D341Med (cell line): ENCODE data around the gene PNN.
"Not testable (repeated sequence)": the region's sequence is repeated elsewhere in the genome, so short reads cannot be mapped to it uniquely, and the experiment has no call there.

Experiments used
- DNase-seq: peaks from one replicate; pipeline ENCODE4 v3.0.0; 2012; ENCODE audit warnings: low spot score

The PNN gene

DNA sequence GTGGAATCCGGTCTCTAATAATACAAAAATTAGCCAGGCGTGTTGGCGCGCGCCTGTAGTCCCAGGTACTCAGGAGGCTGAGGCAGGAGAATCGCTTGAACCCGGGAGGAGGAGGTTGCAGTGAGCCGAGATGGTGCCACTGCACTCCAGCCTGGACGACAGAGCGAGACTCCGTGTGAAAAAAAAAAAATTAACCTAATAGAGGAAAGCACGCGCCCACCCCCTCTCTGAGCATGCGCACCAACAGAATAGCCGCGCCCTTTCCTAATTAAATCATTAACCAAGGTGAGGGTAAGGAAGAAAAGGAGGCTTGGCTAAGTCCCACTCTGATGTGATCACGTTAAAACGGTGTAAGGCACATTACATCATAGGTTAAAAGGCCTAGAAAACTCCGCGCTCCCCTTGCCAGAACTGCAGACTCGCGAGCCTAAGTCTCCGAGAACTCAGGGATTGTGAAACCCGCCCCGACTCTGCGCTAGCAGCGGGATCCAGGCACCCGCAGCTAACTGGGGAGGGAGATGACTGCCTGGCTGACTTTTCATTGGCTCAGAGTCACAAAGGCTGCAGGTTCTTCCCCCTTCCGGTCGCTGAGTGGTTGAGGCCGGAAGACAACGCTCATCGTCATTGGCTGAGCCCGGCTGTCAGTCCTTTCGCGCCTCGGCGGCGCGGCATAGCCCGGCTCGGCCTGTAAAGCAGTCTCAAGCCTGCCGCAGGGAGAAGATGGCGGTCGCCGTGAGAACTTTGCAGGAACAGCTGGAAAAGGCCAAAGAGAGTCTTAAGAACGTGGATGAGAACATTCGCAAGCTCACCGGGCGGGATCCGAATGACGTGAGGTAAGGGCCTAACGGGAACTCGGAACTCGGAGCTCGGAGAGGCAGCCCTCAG, at the start of gene PNN:
Gene PNN, plus strand, starts transcription at position 695 of the 885 bp plus-strand sequence. Its CDS starts 26 bp downstream, at position 721.
- DNase-seq = peak; percentile 93

DNA sequence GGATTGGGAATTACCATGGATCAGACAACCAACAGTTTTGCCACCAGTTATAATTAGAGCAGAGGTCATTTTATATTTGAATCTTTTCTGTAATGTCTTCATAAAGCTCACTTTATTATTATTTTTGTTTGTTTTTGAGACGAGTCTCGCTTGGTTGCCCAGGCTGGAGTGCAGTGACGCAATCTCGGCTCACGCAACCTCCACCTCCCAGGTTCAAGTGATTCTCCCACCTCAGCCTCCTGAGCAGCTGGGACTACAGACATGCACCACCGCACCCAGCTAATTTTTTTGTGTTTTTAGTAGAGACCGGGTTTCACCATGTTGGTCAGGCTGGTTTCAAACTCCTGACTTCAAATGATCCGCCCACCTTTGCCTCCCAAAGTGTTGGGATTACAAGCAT, 37.2 kb upstream of the PNN start:
- DNase-seq = not testable (repeated sequence)

DNA sequence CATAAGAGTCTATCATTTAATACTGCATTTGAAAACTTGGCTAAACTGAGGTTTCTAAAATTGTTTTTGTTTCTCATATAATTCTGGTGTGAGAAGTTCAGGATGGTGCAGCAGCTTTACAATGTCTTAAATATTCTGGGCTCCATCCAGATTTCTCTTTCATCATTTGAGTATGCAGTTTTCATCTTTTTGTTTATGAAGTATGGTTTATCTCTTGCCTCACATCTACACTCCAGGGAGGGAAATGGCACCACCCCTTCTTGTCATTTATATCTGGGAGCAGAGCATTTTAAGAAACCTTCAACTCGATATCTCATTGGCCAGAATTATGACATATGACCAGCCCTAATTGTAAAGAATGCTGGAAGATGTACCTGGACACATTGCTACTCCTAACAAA, 36.6 kb upstream of the PNN start:
- DNase-seq = no peak

DNA sequence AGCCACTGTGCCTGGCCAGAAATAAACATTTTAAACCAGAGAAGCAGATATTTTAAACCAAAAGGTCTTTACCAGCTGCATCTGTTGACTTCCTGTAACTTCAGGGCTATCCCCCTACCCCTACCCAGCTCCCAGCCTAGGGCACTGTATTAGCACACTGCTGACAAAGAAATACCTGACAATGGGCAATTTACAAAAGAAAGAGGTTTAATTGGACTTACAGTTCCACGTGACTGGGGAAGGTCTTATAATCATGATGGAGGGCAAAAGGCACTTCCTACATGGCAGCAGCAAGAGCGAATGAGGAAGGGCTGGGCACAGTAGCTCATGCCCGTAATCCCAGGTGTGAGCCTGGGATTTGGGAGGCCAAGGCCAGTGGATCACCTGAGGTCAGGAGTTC, 34.9 kb upstream of the PNN start:
- no peak for DNase-seq

DNA sequence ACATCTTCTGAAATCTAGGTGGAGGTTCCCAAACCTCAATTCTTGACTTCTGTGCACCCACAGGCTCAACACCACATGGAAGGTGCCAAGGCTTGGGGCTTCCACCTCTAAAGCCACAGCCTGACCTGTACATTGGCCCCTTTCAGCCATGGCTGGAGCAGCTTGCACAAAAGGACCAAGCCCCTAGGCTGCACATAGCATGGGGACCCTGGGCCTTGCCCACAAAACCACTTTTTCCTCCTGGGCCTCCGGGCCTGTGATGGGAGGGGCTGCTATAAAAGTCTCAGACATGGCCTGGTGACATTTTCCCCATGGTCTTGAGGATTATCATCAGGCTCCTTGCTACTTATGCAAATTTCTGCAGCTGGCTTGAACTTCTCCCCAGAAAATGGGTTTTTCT, 33.4 kb upstream of the PNN start:
- DNase-seq = not testable (repeated sequence)

DNA sequence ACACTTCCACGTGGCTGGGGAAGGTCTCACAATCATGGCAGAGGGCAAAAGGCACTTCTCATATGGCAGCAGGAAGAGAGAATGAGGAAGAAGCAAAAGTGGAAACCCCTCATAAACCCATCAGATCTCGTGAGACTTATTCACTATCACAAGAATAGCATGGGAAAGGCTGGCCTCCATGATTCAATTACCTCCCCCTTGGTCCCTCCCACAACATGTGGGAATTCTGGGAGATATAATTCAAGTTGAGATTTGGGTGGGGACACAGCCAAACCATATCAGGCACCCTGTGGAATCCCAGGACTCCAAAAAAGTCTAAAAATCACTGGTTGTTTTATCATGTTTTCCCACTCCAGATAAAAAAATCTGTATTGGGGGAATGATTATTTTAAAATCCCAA, 31.8 kb upstream of the PNN start:
- DNase-seq = not testable (repeated sequence)

DNA sequence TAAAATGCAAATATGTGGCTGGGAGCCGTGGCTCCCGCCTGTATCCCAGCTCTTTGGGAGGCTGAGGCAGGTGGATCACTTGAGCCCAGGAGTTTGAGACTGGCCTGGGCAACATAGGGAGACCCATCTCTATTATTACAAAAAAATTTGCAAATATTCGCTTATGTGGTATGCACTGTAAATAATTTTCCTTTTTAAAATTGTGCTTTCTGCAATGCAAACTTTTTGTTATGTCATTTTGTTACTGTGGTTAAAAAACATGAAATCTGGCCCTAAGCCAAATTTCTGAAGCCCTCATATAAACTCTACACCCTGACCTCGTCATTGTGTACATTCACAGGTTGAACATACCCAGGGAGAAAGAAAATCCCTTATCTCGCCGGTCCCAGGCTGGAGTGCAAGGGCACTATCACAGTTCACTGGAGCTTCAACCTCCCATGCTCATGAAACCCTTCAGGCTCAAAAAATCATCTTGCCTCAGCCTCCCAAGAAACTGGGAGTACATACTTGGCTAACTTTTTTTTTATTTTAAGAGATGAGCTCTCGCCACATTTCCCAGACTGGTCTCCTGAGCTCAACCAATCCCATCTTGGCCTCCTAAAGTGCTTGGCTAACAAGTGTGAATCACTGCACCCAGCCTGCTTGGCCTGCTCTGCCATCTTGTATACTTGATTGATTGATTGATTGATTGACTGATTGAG, 29.6 kb upstream of the PNN start:
- DNase-seq = no peak

DNA sequence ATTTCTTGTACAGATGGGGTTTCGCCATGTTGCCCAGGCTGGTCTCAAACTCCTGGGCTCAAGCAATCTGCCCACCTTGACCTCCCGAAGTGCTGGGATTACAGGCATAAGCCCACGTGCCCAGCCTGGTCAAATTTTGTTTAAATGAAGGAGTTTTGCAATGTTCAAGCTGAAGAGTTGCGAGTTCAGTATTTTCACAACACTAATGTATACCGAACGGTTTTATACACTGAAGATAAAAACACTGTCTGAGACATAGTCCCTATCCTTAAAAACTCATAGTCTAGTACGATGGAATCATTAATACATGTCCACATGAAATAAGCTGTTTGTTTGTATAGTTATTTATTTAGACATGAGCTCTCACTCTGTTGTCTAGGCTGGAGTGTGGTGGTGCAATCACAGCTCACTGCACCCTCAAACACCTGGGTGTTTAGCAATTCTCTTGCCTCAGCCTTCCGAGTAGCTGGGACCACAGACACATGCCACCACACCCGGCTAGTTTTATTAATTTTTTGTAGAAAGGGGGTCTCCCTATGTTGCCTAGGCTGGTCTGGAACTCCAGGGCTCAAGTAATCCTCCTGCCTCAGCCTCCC, 20.4 kb upstream of the PNN start:
- DNase-seq = no peak

DNA sequence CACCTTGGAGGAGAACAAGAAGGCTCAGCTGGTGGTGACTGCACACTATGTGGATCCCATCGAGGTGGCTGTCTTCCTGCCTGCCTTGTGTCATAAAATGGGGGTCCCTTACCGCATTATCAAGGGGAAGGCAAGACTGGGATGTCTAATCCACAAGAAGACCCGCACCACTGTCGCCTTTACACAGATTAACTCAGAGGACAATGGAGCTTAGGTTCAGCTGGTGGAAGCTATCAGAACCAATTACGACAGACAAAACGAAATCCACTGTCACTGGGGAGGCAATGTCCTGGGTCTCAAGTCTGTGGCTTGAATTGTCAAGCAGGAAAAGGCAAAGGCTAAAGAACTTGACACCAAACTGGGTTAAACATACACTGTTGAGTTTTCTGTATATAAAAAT, 17.6 kb upstream of the PNN start:
- DNase-seq = no peak

DNA sequence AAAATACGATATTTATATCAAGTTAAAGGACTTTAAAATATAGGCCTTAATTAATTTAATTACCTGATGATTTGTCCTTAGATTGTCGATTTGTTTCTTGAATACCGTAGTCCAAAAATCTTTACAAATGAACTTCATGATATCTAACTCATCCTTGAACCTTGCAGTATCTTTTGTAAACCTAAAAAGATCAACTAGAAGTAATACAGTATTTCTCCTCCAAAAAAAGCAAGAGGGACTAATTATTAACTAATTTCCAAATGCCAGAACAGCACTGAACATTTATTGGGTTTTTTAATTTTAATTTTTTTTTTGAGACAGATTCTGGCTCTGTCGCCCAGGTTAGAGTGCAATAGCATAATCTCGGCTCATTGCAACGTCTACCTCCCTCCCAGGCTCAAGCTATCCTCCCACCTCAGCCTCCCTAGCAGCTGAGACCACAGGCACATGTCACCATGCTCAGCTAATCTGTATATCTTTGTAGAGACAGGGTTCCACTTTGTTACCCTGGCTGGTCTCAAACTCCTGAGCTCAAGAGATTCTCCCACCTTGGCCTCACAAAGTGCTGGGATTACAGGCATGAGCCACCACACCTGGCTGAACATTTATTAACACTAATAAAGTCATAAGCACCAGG, 16.7 kb upstream of the PNN start:
- DNase-seq = no peak

DNA sequence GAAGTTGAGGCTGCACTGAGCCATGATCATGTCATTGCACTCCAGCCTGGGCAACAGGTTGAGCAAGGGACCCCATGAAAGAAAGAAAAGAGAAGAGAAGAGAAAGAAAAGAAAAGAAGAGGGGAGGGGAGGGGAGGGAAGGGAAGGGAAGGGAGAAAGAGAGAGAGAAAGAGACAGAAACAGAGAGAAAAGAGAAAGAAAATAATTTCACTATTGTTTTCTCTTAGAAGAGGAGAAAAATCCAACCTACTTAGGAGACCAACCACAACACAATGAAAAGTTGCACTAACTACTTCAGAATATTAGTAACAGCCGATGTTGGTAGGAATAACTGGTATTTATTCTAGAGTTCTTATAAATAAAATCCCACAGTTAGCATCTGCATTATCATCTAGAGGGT, 14.6 kb upstream of the PNN start:
- DNase-seq = no peak

DNA sequence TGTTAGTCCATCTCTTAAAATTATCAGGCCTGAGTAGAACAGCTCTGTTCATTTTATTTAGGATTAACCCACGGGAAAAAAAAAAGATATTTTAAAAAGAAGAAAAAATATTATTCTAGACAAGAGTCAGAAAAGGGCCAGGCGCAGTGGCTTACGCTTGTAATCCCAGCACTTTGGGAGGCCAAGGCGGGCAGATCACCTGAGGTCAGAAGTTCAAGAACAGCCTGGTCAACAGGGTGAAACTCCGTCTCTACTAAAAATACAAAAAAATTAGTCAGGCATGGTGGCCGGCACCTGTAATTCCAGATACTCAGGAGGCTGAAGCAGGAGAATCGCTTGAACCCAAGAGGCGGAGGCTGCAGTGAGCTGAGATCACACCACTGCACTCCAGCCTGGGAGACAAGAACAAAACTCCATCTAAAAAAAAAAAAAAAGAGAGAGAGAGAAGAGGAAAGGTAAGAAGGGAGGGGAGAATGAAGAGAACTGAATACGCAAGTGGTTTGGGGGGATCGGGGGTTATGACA, 7.2 kb upstream of the PNN start:
- DNase-seq = not testable (repeated sequence)

DNA sequence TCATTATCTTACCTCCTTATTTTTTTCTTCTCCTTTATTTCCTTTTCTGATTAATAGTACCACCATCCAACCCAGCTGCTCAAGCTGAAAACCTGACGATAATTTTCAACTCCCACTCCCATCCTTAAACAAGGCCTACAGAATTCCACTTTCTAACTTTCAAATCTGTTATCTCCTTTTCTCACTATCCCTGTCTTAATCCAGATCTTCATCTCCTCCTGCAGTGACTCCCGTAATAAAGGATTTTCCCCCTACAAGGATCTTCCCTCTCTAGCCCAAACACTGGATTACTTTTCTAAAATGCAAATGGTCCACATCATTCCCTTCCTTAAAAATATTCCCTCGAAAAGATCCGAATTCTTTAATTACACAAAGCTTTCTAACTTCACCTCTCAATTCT, 6.5 kb upstream of the PNN start:
- no peak for DNase-seq

DNA sequence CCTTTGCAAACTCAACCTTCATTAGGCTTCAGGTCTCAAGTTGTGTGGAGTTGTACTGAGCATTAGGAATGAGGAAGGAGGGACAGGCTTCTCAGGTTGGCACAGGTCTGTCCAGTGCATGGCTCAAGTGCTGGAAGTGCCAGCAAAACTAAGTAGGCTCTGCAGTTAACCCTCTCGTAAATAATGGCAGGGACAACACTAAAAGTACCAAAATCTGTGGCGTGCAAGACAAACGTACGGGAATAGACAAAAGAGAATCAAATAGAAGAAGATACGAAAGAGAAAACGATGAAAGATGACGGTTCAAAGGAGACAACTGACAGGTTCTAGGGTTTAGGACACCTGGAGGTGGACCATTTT, 5.5 kb upstream of the PNN start:
- no peak for DNase-seq

DNA sequence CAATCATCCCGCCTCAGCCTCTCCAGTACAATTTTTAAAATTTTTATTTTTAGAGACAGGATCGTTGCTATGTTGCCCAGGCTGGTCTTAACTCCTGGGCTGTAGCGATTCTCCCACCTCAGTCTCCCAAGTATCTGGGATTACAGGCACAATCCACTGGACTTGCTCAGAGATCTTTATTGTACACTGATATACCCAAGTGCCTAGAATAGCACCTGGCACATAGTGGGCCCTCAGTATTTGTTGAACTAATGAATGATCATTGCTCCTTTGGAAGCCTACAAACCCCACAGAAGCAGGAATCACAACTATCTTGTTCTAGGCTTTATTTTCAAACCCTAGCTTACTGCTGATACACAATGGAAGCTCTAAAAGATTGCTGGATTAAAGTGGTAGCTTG, 1.9 kb upstream of the PNN start:
- DNase-seq = no peak

DNA sequence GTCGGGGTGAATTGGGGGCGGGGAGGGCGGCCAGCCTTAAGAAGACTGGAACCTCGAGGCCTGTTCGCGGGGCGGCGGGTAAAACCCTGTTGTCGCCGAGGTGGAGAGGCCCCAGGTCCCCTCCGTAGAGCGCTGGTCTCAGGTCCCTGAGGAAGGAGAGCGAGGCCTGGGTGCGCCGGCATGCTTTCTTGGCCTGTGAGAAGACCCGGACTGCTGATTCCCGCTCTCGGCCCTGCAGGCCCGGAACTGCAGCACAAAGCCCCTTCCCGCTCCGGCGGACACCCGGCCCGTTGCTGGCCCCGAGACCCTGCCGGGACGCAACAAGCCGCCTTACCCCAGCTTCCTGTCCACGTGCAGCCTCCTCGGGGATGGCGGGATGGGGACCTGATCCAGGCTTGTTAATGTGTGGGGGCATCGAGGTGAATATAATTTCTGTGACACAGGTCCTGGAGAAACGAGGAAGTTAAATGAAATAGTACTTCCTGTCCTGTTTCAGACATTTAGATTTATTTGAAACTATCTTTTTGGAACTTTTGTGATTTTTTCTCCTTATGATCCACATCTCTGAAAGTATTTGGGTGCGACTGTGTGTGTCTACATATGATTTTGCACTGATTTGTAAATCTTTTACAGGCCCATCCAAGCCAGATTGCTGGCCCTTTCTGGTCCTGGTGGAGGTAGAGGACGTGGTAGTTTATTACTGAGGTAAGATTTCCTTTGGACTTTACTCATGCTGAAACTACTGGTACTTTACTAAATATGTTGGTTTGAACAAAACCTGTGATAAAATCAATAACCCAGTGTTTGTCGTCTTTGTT, 600 bp downstream of the PNN start:
- DNase-seq = peak; percentile 64

DNA sequence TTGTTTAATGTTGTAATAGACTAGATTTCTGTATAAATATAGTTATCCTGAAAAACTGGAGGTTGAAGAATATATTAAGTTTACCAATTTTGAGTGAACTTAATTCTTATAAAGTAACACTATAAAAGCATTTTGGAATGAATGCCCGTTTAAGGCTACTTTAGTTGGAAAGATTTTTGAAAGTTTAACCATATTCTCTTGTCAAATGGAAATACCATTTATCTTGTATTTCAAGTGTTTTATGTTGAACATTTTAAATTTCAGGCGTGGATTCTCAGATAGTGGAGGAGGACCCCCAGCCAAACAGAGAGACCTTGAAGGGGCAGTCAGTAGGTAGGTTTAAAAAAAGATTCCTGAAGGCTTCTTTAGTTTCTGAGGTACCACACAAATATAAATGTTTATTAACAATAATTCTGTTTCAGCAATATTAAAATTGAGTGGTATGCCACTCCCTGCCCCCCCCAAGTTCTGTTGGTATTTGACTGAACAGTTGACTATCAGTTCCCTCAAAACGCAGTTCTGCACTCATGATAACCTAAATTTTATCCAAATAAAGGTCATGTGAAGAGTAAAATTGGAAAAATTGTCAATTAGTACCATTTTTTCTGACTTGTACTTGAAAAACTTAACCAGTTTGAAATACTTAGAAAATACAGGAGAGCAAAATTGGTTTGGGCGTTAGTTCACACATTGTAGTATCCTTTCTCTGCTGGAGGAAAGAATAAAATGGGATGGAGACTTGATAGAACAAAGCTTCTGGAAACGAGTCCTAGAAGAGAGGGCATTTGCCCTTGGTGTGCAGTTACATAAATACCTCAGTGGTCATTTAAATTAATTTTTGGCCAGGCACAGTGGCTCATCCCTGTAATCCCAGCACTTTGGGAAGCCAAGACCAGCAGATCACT, 1.5 kb downstream of the PNN start:
- no peak for DNase-seq

DNA sequence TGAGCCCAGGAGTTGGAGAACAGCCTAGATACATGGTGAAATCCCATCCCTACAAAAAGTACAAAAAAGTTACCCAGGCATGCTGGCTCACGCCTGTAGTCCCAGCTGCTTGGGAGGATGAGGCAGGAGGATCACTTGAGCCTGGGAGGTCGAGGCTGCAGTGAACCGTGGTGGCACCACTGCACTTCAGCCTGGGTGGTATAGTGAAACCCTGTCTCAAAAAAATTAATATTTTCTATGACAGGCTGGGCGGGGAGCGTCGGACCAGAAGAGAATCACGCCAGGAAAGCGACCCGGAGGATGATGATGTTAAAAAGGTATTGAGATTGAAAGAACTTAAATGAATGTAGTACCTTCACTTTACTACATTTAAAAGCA, 2.1 kb downstream of the PNN start:
- DNase-seq = no peak

DNA sequence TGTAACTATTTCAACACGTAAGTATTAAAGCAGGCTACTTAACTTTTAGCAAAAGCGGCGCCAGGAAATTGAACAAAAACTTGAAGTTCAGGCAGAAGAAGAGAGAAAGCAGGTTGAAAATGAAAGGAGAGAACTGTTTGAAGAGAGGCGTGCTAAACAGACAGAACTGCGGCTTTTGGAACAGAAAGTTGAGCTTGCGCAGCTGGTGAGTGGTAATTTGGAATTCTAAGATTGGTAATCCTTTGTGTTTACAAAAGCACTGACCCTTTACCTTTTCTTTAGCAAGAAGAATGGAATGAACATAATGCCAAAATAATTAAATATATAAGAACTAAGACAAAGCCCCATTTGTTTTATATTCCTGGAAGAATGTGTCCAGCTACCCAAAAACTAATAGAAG, 4.0 kb downstream of the PNN start:
- no peak for DNase-seq

DNA sequence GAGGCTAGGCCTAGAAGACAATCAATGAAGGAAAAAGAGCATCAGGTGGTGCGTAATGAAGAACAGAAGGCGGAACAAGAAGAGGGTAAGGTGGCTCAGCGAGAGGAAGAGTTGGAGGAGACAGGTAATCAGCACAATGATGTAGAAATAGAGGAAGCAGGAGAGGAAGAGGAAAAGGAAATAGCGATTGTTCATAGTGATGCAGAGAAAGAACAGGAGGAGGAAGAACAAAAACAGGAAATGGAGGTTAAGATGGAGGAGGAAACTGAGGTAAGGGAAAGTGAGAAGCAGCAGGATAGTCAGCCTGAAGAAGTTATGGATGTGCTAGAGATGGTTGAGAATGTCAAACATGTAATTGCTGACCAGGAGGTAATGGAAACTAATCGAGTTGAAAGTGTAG, 5.5 kb downstream of the PNN start:
- DNase-seq = no peak
